ENCODE data around the gene SLC22A31.

SLC22A31 gene

GRCh38 chr16:89164847-89165680 is 35.3 kb downstream of the SLC22A31 start:
- DNase-seq (ENCODE audit: low spot score), result no peak

GRCh38 chr16:89164436-89164835 is 35.9 kb downstream of the SLC22A31 start:
- DNase-seq (ENCODE audit: low spot score), result no peak

GRCh38 chr16:89163297-89163696 is 37.0 kb downstream of the SLC22A31 start:
- no peak for DNase-seq (ENCODE audit: low spot score)

- no peak for DNase-seq (ENCODE audit: low spot score)
Observed at GRCh38 chr16:89161763-89162713, 38.3 kb downstream of the SLC22A31 start.

- DNase-seq (ENCODE audit: low spot score), result no peak
Observed at GRCh38 chr16:89160977-89161701, 39.2 kb downstream of the SLC22A31 start.

GRCh38 chr16:89159850-89160354 is 40.4 kb downstream of the SLC22A31 start:
- no peak for DNase-seq (ENCODE audit: low spot score)

- DNase-seq (ENCODE audit: low spot score), result no peak
Observed at GRCh38 chr16:89159066-89159849, 41.1 kb downstream of the SLC22A31 start.

GRCh38 chr16:89157778-89158177 is 42.6 kb downstream of the SLC22A31 start:
- no peak for DNase-seq (ENCODE audit: low spot score)

GRCh38 chr16:89156740-89157645 is 43.3 kb downstream of the SLC22A31 start:
- DNase-seq (ENCODE audit: low spot score), result no peak

- DNase-seq (ENCODE audit: low spot score), result no peak
Observed at GRCh38 chr16:89155851-89156739, 44.2 kb downstream of the SLC22A31 start.

GRCh38 chr16:89155184-89155679 is 45.1 kb downstream of the SLC22A31 start:
- no peak for DNase-seq (ENCODE audit: low spot score)

GRCh38 chr16:89154390-89155183 is 45.8 kb downstream of the SLC22A31 start:
- no peak for DNase-seq (ENCODE audit: low spot score)

- no peak for DNase-seq (ENCODE audit: low spot score)
Observed at GRCh38 chr16:89153848-89154271, 46.5 kb downstream of the SLC22A31 start.

- no peak for DNase-seq (ENCODE audit: low spot score)
Observed at GRCh38 chr16:89152831-89153700, 47.3 kb downstream of the SLC22A31 start.

- no peak for DNase-seq (ENCODE audit: low spot score)
Observed at GRCh38 chr16:89150981-89151380, 49.4 kb downstream of the SLC22A31 start.

- DNase-seq (ENCODE audit: low spot score), result no peak
Observed at GRCh38 chr16:89150090-89150835, 50.1 kb downstream of the SLC22A31 start.

Data from CD4-positive, alpha-beta T cell treated with Interleukin-2 at 100 ng/mL for 4 hours (primary cell).